ENCODE data around the gene HS6ST3. TPM values are rescaled to one million over a fixed set of nuclear protein-coding genes. Genes with fewer than 3 reads are reported as not detected.

Gene HS6ST3
- total RNA-seq, 4 donors from 2014 or later, result 0.04 to 0.59 (median 0.57) TPM; not detected in 1

GRCh38 chr13:96816261-96816660 lies 726.4 kb downstream of the HS6ST3 start:
- H3K4me3 ChIP-seq, result no peak overlapping the region
- TF ChIP-seq CTCF (IDR thresholded peaks at IDR 0.05), result no peak
- no peak for TF ChIP-seq POLR2A (IDR thresholded peaks at IDR 0.05)
- H3K9me3 ChIP-seq, result no peaks in the 10 kb centered on the region
- intact Hi-C loops (cut with DNase I), result no loop called here
- DNase-seq, result no peak
- H3K36me3 ChIP-seq, result no peaks in the 10 kb centered on the region
- peaks cover 0 to 13% (median 0%) of the 10 kb centered on the region in 3 donors for H3K4me1 ChIP-seq
- WGBS, 2 donors, result 36 to 60% methylated on average over 3 to 4 of the region's 4 CpGs
- peak overlapping the region in 3 of 4 donors; percentile 22 to 76 (median 64) for H3K27ac ChIP-seq
- H3K27me3 ChIP-seq, result no peaks in the 10 kb centered on the region

DNA sequence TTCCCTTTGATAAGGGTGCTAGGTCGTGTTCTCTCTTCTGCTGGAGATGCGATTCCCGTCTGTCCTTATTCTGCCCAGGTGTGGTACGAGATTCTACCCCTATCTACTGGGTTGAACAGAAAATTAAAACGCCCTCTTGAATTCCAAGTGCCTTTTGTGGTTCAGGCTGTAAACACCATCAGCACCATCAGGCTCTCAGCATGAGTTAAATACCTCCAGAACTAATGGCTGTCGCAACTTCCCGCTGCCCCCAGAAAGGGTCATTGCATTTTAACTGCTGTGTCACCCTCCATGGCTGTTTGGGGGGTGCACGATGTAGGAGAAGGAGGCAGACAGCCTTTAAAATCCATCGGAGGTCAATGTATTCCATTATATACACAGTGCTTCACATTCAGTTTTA lies 727.0 kb downstream of the HS6ST3 start:
- 76 to 81% methylated on average over 7 to 9 of the region's 9 CpGs for WGBS, 2 donors
- Histone ChIP-seq H3K27ac (peak overlapping the region in 2 of 4 donors; percentile 64 to 76), H3K27me3 (no peaks in the 10 kb centered on the region), H3K36me3 (no peaks in the 10 kb centered on the region), H3K9me3 (no peaks in the 10 kb centered on the region), H3K4me3 (no peak overlapping the region), H3K4me1 (peaks cover 0 to 13% (median 0%) of the 10 kb centered on the region in 3 donors)
- TF ChIP-seq CTCF (IDR thresholded peaks at IDR 0.05), result no peak
- no peak for TF ChIP-seq POLR2A (IDR thresholded peaks at IDR 0.05)
- intact Hi-C loops (cut with DNase I), result no loop called here
- DNase-seq, result no peak

DNA sequence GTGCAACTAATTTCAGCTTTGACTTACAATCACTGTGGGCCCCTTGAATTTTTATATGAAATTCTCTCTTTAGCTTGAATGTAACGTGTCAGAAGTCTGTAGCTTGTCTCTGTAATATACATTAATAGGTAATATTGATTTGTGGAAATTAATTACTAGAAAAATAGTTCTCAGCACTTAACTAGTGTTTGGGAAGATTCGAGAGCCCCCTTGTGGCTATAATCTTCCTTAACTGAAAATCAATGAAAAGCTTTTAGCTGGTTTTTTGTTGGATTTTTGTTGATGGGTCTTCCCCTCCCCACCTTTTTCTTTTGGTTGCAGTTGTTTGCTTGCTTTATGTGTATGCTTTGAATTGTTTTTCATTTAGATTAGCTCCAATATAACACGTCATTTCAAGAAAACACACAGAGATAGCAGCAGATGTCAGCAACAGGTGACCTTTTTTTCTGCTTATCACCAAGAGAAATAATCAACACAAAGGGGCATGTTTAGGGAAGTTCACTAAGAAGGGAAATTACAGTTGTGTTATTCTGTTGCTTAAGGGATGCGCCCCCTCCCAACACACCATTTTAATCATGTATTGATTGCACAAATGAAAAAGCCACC lies 727.5 kb downstream of the HS6ST3 start:
- Histone ChIP-seq H3K9me3 (no peaks in the 10 kb centered on the region), H3K27me3 (no peaks in the 10 kb centered on the region), H3K27ac (no peak overlapping the region), H3K36me3 (no peaks in the 10 kb centered on the region), H3K4me3 (no peak overlapping the region), H3K4me1 (peaks cover 0 to 19% (median 0%) of the 10 kb centered on the region in 3 donors)
- DNase-seq, result no peak
- WGBS, 2 donors, result 20 to 22% methylated on average over 4 of the region's 4 CpGs
- no peak for TF ChIP-seq POLR2A (IDR thresholded peaks at IDR 0.05)
- TF ChIP-seq CTCF (IDR thresholded peaks at IDR 0.05), result peak in 5 of 6 experiments; percentile 9 to 45 (median 43)
- intact Hi-C loops (cut with DNase I), result no loop called here

DNA sequence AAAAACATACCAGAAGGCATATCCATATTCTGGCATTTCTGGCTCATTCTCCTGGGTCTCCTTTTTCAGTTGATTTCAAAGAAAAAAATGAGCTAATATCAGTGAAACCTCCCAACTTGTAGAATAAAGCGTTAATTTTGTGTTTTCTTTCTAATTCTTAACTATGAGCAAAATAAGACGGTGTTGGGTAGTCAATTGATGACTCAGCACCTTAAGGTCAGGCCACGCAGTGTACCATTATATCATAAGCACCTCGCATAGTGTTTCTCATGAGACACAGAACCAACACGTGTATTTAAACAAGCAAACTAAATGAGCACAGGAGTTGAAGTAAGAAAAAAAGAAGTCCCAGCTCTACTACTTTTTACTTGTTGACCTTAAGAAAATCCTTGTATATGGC lies 729.5 kb downstream of the HS6ST3 start:
- Histone ChIP-seq H3K36me3 (no peaks in the 10 kb centered on the region), H3K27ac (no peak overlapping the region), H3K4me1 (peaks cover 0 to 24% (median 0%) of the 10 kb centered on the region in 3 donors), H3K4me3 (no peak overlapping the region), H3K27me3 (no peaks in the 10 kb centered on the region), H3K9me3 (no peaks in the 10 kb centered on the region)
- 79 to 87% methylated on average over 5 of the region's 5 CpGs for WGBS, 2 donors
- intact Hi-C loops (cut with DNase I), result no loop called here
- TF ChIP-seq POLR2A (IDR thresholded peaks at IDR 0.05), result no peak
- no peak for TF ChIP-seq CTCF (IDR thresholded peaks at IDR 0.05)
- DNase-seq, result no peak

GRCh38 chr13:96821381-96821780 lies 731.5 kb downstream of the HS6ST3 start:
- TF ChIP-seq POLR2A (IDR thresholded peaks at IDR 0.05) (no peak), CTCF (IDR thresholded peaks at IDR 0.05) (no peak)
- 47 to 52% methylated on average over 1 of the region's 1 CpG for WGBS, 2 donors

More at GRCh38 chr13:96821381-96821780, 731.5 kb downstream of the HS6ST3 start:
- no peaks in the 10 kb centered on the region for H3K36me3 ChIP-seq
- H3K9me3 ChIP-seq, result no peaks in the 10 kb centered on the region
- no peak overlapping the region for H3K27ac ChIP-seq
- H3K4me3 ChIP-seq, result no peak overlapping the region
- intact Hi-C loops (cut with DNase I), result no loop called here
- DNase-seq, result no peak
- peaks cover 0 to 19% (median 0%) of the 10 kb centered on the region in 3 donors for H3K4me1 ChIP-seq
- no peaks in the 10 kb centered on the region for H3K27me3 ChIP-seq
